Panc1 (cell line): ENCODE measurements around the gene HSFX3. TPM values are rescaled to one million over a fixed set of nuclear protein-coding genes. Genes with fewer than 3 reads are reported as not detected.

Experiments used
- ATAC-seq: fragments of 200-7000 bp; cut with Tn5 transposase; 2 replicates; pipeline ENCODE4 v1.9.1; 2020; ENCODE audit warnings: mild to moderate bottlenecking, moderate library complexity
- BruUV-seq: library from RNA; stranded (reverse); fragments of 400-500 nt; replicated peaks from 2 replicates; lab custom pipeline; 2021; lab: Mats Ljungman, UMichigan
- CTCF ChIA-PET: fragments of 300-600 bp; sonication (Branson Sonifier 250); formaldehyde crosslinking; loops from one replicate; lab custom pipeline; 2022; ENCODE audit warnings: antibody characterized with exemption; lab: Charles Lee
- POLR2A ChIA-PET: fragments of 300-600 bp; sonication (Branson Sonifier 250); formaldehyde crosslinking; loops from one replicate; lab custom pipeline; 2022; ENCODE audit warnings: antibody characterized with exemption; lab: Charles Lee
- DNase-seq: peaks from one replicate; pipeline ENCODE4 v3.0.0-alpha.2; 2010; ENCODE audit warnings: low read depth, low spot score
- H3K27ac ChIP-seq: 2 replicates; pipeline ENCODE4 v1.5.1; 2011; ENCODE audit warnings: mild to moderate bottlenecking, low read length, inconsistent platforms
- H3K27me3 ChIP-seq: fragments of 200-500 bp; sonication (Bioruptor generic); 2 replicates; pipeline ENCODE4 v1.6.0; 2014; ENCODE audit warnings: low read length, inconsistent platforms; ENCODE audit not compliant: control insufficient read depth, insufficient read depth
- H3K36me3 ChIP-seq: fragments of 200-500 bp; sonication (Bioruptor generic); 2 replicates; pipeline ENCODE4 v1.5.1; 2014; ENCODE audit warnings: inconsistent platforms, mild to moderate bottlenecking, low read length, moderate library complexity; ENCODE audit not compliant: control insufficient read depth, insufficient read depth
- H3K4me1 ChIP-seq: 2 replicates; pipeline ENCODE4 v1.5.1; 2011; ENCODE audit warnings: inconsistent platforms, mild to moderate bottlenecking, low read length, moderate library complexity; ENCODE audit not compliant: control insufficient read depth, insufficient read depth
- H3K4me3 ChIP-seq, 2 experiments: 2 replicates each; pipeline ENCODE4 v1.5.1; 2011 to 2012; ENCODE audit warnings: low read depth in 2 of 2, low read length in 2 of 2, mild to moderate bottlenecking in 2 of 2, inconsistent platforms in 1 of 2, moderate library complexity in 1 of 2
- H3K9me3 ChIP-seq: fragments of 200-500 bp; sonication (Bioruptor generic); 2 replicates; pipeline ENCODE4 v1.5.1; 2014; ENCODE audit warnings: low read depth, mild to moderate bottlenecking, inconsistent platforms, low read length, moderate library complexity; ENCODE audit not compliant: control insufficient read depth, insufficient read depth
- CTCF ChIP-seq: fragments of 450-650 bp; IDR thresholded peaks from 2 replicates; pipeline ENCODE4 v1.5.1; 2017; ENCODE audit warnings: mild to moderate bottlenecking
- POLR2AphosphoS5 ChIP-seq: IDR thresholded peaks from 2 replicates; pipeline ENCODE4 v1.6.1; 2012; ENCODE audit warnings: mild to moderate bottlenecking, low read depth, low read length, moderate library complexity
- REST ChIP-seq, 2 experiments: IDR thresholded peaks; 2 replicates each; pipeline ENCODE4 v1.6.1; 2011 to 2012; ENCODE audit warnings: low read depth in 2 of 2, control low read depth in 1 of 2, low read length in 1 of 2, mild to moderate bottlenecking in 1 of 2, moderate library complexity in 1 of 2; ENCODE audit not compliant: insufficient read depth in 1 of 2
- SIN3A ChIP-seq: IDR thresholded peaks from 2 replicates; pipeline ENCODE4 v1.6.1; 2012; ENCODE audit warnings: low read depth, mild to moderate bottlenecking, low read length, moderate library complexity, borderline replicate concordance; ENCODE audit not compliant: insufficient read depth
- TCF7L2 ChIP-seq: IDR thresholded peaks from 2 replicates; pipeline ENCODE4 v1.6.1; 2011; ENCODE audit warnings: mild to moderate bottlenecking, low read depth, low read length, inconsistent platforms
- in situ Hi-C: cut with HindIII; loops from 2 replicates; pipeline ENCODE4 v1.10.0; 2016; ENCODE audit warnings: low sequenced_read_pairs, low pct_unique_long_range_greater_than_20kb
- intact Hi-C: fragments of 100-400 bp; cut with micrococcal nuclease; formaldehyde crosslinking; loops from one replicate; pipeline ENCODE4 v1.10.0; 2022; ENCODE audit not compliant: unreplicated experiment
- total RNA-seq: library from RNA; stranded (reverse); gene quantifications from one replicate; pipeline ENCODE4 v1.2.1, GENCODE V29; 2021; ENCODE audit not compliant: unreplicated experiment

Gene HSFX3
- total RNA-seq, 1 experiment from 2014 or later = not detected

- Histone ChIP-seq H3K27me3 (no peaks in the 10 kb centered on the region), H3K4me3 (no peak overlapping the region), H3K9me3 (no peaks in the 10 kb centered on the region), H3K27ac (no peak overlapping the region), H3K4me1 (no peaks in the 10 kb centered on the region), H3K36me3 (no peaks in the 10 kb centered on the region)
- intact Hi-C loops = no loop called here
- ATAC-seq = no peak
- no TSS peak for BruUV-seq
- no peak for TF ChIP-seq REST (IDR thresholded peaks at IDR 0.05; ENCODE audit: insufficient read depth in 1 of 2, low read depth in 2 of 2, low read length in 1 of 2)
- no peak for TF ChIP-seq POLR2AphosphoS5
- no peak for TF ChIP-seq CTCF
- no peak for TF ChIP-seq SIN3A
- no peak for TF ChIP-seq TCF7L2
- POLR2A ChIA-PET = interaction anchor here (0.7 kb wide), 1 partner anchor 11 kb away, joined by 6 read pairs; no protein-coding TSS in a partner anchor
- DNase-seq = no peak
- CTCF ChIA-PET = interaction anchor here (0.6 kb wide), 1 partner anchor 10 kb away, joined by 3 read pairs; no protein-coding TSS in a partner anchor
- in situ Hi-C loops = loop anchor here (25.0 kb wide), 1 partner anchor 1119 kb away; no protein-coding TSS in a partner anchor
Measured at GRCh38 chrX:149518236-149518635, 31.5 kb downstream of the HSFX3 start.

- no peak for ATAC-seq
- intact Hi-C loops (no loop called here), in situ Hi-C loops (loop anchor here (25.0 kb wide), 1 partner anchor 1120 kb away; no protein-coding TSS in a partner anchor)
- no TSS peak for BruUV-seq
- POLR2A ChIA-PET = no interaction called here
- CTCF ChIA-PET = no interaction called here
- Histone ChIP-seq H3K4me3 (no peak overlapping the region), H3K4me1 (no peaks in the 10 kb centered on the region), H3K9me3 (no peaks in the 10 kb centered on the region), H3K36me3 (no peaks in the 10 kb centered on the region), H3K27ac (no peak overlapping the region), H3K27me3 (no peaks in the 10 kb centered on the region)
- no peak for TF ChIP-seq SIN3A
- TF ChIP-seq REST (IDR thresholded peaks at IDR 0.05; ENCODE audit: insufficient read depth in 1 of 2, low read depth in 2 of 2, low read length in 1 of 2) = no peak
- no peak for DNase-seq
Measured at GRCh38 chrX:149517308-149517707, 32.4 kb downstream of the HSFX3 start.
